Measurements from ENCODE around the gene DEK.

Gene DEK

DNA sequence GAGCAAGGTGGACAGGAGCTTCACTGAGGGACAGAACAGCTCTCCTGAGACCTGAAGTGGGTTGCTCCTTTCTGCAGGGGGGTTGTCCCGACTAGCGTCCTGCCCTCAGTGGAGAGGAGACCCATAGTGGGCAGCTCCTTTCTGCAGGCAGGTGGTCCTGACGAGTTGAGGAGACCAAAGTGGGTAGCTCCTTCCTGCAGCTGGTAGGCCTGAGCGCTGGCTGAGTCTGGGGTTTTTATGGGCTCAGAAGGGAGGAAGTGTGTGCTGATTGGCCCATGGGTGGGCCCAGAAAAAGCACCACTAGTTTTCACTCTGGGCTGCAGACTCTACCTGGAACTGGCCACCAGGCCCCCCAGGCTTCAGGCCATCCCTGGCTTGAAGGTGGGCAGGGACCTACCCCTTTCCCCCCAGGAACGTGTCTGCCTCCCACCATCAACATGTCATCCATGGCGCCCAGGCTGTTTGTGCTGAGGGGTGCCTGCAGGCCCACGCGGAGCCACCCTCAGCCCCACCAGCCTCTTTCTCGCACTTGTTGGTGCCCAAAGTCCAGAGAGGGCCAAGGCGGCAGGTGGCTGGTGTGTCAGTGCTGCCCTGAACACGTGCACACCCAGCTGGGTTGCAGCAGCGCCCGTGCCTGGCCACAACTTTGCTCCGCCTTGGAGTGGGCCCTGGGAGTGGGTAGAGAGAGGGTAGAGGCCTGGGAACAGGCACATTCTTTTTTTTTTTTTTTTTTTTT lies 1.6 kb upstream of the DEK start:
- FAIRE-seq = no peak

DNA sequence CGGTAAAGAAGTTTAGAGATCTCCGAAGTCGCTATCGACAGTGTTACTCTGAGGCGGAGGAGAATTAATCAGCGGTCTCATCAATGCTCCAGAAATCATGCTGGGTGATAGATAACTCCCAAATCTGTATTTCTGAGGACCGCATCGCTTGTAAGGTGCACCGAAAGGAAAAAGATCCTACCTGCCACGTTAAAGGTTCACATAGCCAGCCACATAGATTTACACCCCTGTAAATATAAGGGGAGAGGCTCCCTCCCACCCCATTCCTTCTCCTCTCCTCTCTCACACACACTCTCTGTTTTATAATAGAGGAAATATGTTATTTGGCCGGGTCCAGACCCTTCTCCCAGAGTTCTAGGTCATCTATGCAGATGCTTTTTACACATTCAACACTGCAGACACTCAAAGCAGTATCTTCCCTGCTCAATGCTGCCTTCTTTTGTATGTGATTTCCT lies 620 bp upstream of the DEK start:
- no peak for FAIRE-seq

DNA sequence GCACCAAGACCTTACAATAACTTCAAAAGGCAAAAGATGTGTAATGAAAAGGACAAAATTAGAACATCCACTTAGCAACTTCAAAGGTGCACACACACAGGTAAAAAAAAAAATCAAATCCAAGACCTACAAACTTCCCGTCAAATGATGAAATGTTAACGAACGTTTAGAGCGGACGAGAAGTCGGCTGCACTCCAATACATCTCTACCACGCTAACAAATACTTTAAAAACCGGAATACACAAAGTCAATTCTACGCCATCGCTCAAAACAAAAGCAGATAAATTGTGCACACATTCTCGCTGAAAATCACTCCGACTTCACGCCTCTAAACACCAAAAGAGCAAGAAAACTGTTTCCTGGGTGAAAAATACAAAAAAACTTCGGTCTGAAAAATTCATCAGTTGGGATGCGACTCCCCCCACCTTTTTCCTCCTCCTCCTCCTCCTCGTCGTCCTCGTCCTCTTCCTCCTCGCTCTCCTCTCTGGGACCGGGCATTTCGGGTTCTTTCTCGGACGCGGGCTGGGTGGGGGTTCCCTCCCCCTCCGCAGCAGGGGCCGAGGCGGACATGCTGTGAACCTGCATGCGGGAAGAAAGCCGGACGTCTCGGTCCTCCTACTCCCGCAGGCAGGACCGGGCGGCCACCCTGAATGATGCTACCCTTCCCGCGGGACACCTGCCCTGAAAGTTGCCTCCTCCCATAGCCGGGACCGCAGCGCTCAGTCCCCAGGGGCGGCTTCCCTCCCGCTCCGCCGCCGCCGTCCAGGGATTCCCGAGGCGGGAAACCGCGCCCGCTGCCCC lies 712 bp downstream of the DEK start:
- FAIRE-seq = no peak

DNA sequence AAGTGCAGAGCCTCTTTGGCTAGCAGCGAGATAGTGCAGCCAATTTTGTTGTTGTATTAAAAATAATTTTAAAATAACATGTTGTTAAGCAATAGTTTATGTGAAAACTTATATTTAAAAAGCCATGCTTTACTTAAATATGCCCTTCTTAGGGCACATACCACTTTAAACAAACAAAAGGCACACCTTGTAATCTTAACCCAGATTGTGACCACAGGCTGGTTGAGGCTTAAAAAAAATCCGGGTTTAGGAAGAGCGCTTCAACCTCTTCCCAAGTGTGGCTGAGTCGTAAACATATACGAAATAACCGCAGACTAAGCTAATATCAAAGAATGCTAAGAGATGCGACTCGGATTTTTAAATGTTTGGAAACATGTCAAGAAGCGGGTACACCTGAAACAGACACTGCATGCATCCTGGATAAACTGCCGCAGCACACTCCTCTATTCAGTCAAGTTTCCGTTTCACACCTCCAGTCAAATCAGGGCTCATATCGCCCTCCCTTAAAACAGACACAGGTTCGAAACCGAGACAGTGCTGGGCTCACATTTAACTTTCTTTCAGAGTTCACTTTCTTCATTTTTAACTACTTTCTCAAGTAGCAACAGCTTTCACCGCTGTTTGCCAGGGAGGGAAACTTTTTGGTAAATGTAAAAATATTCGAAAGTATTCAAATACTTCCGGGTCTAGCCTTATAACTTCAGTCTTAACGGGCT lies 1.5 kb downstream of the DEK start:
- FAIRE-seq = no peak

DNA sequence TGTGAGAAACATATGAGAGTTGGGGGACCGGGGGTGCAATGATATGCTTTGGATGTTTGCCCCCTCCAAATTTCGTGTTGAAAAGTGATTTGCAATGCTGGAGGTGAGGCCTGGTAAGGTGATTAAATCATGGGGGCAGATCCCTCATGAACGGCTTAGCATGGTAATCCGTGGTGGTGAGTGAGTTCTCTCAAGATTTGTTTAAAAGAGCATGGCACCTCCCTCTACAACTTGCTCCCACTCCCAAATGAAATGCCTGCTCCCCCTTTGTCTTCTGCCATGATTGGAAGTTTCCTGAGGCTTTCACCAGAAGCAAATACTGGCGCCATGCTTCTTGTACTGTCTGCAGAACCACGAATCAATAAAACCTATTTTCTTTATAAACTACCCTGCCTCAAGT lies 2.5 kb downstream of the DEK start:
- no peak for FAIRE-seq

DNA sequence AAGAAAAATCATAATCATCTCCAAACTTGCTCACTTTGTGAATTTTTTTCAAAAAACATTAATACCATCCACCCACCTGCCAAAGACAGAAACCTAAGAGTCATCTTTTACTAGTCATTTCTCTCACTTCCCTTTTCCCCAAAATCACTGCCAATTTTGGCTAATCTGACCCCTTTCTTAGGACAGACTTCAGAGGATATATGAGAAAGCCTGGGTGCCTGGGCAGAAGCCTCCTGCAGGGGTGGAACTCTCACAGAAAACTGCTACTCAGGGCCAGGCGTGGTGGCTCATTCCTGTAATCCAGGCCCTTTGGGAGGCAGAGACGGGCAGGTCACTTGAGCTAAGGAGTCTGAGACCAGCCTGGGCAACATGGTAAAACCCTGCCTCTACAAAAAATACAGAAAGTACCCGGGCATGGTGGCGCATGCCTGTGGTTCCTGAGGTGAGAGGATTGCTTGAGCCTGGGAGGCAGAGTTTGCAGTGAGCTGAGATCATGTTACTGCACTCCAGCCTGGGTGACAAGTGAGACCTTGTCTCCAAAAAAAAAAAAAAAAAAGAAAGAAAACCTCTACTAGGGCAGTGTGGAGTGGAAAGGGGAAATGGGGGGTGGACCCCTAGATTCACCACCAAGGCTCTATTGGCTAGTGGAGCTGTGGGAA lies 3.8 kb downstream of the DEK start:
- FAIRE-seq = no peak

DNA sequence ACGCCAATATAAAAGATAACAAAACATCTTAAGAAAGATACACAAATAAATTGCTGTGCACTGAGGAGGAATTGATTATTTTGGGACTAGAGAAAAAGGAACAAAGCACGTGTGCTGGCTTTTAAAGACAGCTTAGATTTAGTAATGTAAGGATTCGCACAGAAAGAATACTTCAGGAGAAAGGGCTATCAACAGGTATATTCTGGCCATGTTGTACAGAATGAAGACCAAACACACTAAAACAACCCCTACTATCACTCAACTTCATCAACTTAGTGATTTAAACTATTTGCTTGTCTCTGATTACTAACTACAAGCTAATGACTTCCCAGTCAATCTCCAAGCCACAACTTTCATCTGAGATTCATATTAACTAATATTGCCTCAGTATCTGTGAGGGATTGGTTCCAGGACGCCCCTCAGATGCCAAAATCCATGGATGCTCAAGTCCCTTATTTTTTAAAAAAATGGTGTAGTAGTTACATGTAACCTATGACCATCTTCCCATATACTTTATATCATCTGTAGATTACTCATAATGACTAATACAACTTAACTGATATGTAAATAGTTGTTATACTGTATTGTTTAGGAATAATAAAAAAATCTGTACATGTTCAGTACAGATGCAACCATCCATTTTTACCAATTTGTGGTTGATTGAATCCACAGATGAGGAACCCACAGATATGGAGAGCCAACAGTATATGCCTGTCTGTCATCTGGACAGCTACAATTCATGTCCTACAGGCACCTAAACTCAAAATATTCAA lies 4.5 kb downstream of the DEK start:
- no peak for FAIRE-seq

DNA sequence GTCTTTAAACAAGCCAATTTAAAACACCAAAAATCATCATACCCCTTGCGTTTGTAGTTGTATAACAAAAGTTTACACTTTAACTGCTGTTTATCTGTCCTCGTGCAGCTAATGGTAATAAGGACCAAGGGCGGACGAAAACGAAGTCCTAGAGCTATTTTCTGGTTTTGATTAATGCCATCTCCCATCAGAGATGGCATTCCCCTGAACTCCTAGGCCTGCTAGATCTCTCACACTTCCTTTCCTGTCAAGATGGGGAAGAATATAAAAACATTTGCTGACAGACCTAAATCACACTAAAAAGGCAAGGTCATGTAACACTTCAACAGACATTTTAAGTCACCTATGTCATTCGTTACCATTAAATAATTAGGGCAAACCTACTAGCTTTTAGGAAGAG lies 9.5 kb downstream of the DEK start:
- FAIRE-seq = no peak

DNA sequence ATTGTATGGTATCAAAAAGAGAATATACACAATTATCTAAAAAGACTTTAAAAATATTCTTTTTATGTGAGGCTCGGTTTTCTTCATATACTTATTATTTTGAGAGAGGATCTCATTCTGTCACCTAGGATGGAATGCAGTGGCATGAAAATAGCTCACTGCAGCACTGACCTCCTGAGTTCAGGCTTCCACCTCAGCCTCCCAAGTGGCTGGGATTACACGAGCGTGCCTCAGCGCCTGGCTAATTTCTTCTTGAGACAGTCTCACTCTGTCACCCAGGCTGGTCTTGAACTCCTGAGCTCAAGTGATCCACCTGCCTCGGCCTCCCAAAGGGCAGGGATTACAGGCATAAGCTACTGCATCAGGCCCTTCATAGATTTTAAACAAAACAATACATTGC lies 10.7 kb downstream of the DEK start:
- no peak for FAIRE-seq

DNA sequence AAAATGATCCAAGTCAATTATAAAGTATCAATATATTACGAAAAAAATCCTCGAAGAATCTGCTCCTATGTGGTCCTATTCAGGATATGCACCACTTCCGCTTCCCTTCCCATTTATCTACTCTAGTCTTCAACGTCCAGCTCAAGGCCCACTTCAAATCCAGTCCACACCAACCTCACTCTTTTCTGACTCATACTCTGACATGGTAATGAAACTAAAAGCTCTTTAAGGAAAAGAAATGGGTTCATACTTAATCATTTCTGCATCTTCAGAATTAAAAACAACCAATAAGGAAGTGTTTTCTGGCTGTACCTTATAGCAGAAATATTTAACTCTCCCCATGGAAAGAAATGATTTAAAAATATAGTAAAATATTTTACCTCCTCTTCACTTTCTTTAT lies 15.1 kb downstream of the DEK start:
- no peak for FAIRE-seq

DNA sequence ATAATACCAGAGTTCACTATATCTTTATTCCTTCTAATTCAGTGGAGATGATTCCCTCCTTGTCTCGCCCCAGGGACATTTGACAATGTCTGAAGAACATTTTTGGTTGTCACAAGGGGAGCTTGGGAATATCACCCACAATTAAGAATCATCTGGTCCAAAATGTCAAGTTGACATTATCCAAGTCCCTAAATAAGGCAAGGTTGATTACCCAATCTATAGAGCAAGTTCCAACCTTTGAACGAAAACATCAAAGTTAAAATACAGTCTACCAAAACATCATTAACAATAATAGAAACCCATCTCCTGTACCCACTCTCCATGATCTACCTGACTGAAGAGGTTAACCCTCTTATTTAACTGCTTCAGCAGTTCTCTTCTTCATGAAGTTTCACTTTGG lies 15.6 kb downstream of the DEK start:
- no peak for FAIRE-seq

DNA sequence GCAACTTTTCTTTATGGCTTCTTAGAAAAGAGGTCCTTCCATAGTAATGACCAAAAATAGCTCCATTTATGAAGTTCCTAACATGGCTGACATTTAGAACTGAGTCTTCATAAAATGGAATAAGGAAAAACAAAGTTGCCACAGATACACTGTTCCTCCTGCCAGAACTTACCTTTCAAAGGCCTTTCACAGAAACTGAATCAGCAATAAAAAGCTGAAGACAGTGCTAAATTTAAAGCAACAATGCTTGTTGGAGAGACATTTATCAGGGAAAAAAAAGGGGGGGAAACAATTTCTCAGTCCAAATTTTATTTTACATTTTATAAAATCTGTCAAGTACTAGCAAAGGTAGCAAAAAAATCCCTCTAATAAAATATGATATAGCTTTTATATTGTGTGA lies 17.3 kb downstream of the DEK start:
- no peak for FAIRE-seq

DNA sequence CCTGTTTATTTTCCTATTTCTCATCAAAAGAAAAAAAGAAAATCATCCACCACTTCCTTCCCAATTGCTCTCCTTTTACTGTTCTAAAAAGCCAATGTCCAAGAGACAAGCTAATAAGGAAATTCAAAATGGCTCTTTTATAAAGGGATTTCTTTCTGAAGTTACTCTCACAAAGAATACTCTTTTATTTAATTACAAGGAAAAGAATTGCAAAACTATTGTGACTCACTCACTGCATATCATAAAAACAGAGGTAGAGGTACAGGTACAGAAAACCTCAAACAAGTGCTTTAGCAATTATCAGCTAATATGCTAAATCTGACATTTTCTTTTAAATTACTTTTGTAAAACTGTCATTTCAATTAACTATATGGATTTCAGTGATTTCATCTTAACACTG lies 18.1 kb downstream of the DEK start:
- peak; percentile 13 for FAIRE-seq

DNA sequence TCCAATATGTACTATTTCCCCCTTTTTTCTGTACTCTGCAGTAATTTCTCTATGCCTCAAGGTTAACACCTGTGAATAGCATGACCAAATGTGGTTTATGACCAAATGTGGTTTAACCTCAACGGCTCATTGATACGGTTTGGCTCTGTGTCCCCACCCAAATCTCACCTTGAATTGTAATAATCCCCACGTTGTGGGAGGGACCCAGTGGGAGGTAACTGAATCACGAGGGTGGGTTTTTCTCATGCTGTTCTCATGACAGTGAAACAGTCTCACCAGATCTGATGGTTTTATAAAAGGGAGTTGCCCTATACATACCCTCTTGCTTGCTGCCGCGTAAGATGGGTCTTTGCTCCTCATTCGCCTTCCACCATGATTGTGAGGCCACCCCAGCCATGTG lies 18.7 kb downstream of the DEK start:
- FAIRE-seq = no peak

DNA sequence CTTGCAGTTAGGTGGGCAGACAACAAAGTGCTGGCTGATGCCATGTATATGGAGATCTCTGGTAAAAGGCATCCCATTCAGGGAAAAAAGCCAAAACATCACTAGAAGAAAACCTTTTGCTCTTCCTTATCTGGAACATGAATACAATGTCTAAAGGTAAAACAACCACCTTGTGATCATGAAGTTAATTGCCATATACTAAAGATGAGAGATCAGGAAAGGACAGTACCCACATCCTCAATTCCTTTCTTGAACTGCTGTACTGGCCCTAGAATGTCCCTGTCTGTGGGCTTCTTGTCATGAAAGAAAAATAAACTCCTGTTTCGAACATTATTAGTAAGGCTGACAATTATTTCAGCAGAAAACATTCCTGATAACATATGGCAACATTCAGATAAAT lies 19.3 kb downstream of the DEK start:
- FAIRE-seq = no peak

DNA sequence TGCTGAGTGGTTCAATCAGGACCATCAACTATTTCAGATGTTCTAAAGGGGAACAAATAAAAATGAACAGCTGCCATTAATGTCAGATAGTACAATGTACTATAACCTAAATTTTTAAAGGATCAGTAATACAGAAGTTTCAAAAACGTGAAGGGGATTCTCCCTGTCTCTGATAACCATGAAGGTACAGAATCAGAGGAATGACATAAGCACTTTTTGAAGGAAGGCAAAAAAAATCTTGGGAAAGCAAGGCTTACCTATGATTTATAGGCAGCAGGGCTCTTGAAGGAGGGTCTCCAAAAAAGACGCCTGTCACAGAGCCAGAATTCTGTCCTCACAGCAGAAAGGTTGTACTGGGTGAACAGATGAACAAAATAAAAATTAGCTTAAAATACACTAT lies 20.1 kb downstream of the DEK start:
- no peak for FAIRE-seq

DNA sequence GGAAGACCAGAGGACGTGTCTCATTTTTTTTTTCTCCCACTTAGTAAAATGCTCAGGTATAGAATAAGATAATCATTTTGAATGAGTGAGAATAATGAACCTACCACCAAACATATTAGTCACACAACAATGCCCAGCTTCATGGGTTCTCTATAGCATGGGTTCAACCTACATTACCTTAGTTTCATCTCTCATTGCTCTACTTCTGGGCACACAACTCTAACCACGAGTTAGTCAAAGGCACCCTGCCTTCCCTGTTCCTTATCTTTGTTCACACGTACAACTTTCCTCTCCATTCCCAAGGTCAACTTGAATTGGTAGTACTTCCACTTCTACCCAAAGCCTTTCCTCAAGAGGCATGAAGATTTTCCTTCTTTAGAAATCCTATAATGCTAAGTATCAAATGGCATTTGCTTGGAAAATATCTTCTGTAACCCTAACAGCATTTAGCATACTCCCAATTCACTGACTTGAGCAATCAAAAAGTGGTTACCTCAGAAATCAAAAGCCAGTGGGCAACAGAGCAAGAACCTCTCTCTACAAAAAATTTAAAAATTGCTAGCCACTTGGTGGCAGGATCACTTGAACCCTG lies 20.9 kb downstream of the DEK start:
- FAIRE-seq = no peak

DNA sequence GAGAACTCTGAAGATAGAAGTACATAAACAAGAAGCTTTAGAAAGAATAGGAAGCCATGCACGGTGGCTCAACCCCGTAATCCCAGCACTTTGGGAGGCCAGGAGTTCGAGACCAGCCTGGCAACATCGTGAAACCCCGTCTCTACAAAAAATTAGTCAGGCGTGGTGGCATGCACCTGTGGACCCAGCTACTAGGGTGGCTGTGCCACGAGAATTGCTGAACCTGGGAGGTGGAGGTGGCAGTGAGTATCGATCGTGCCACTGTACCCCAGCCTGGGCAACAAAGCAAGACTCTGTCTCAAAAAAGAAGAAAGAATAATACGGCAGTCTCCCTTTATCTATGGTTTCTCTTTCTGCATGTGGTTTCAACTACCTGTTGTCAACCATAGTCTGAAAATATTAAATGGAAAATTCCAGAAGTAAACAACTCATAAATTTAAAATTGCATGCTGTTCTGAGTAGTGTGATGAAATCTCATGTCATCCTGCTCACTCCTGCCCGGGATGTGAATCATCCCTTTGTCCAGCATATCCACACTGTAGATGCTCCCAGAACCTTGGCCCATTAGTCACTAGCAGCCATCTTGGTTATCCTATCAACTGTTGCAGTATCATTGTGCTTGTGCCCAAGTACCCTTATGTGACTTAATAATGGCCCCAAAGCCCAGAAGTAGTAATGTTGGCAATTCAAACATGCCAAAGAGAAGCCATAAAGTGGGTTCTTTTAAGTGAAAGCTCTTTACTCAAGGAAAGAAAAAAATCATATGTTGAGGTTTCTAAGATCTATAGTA lies 22.1 kb downstream of the DEK start:
- FAIRE-seq = no peak

DNA sequence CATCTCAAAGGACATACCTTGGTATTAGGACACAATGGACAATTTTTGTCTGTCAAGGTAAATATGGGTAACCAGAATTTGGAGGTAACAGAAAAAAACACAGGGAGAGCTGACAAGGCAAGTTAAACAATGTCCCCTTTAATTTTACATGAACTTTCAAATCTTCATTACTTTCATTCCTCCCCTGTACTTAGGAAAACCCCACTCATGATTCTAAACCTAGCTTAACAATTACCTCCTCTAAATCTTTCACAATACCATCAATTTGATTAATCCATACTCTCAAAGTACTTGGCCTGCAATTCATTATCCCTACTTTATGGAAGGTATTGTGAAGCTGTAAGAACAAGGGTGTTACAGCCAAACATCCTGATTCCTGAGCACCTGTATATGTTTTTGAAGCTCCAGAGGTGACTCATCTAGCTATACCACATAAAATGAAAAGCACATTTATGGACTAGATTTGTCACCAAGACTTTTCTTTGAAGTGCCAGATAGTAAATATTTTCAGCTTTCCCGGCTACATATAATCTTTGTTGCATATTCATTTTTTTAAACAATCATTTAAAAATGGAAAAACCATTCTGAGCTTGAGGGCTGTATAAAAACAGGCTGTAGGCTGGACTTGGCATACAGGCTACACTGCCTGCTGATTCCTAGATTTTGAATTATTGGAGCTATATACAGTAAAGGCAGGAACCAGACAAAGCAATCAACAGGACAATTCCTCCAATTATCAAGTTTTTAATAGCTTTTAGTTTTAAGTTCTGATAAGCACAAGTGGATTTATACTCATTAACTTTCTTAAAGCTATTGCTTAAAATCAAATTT lies 22.9 kb downstream of the DEK start:
- no peak for FAIRE-seq

DNA sequence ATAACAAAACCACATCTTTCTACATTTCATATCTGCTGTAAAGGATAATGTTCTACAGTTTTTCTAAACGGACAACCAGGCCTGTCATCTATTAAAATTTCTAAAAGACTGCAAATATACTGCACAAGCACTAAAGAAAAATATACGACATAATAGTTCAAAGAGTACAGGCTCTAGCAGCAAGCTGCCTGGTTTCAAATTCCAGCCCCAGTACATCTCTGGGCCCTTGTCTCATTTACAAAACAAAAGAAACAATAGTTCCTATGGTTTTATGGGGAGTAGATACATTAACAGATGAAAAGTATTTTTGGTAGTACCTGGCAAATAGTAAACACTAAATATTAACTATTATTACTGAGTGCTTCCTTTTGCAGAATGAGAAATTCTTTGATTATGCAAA lies 24.1 kb downstream of the DEK start:
- no peak for FAIRE-seq

Data from G401.6 (cell line).